Calu3 (cell line): ENCODE results near the gene SLC8A3. TPM values are rescaled to one million over a fixed set of nuclear protein-coding genes. Genes with fewer than 3 reads are reported as not detected.

Experiments used
- BruUV-seq: library from RNA; stranded (reverse); fragments of 400-500 nt; replicated peaks from 2 replicates; lab custom pipeline; 2021; lab: Mats Ljungman, UMichigan
- CTCF ChIA-PET: fragments of 300-600 bp; sonication (Branson Sonifier 250); formaldehyde crosslinking; loops from one replicate; lab custom pipeline; 2022; ENCODE audit warnings: antibody characterized with exemption; lab: Charles Lee
- DNase-seq: peaks from one replicate; pipeline ENCODE4 v3.0.0; 2022
- H3K27ac Mint-ChIP-seq: one replicate; pipeline ENCODE4 v1.8.0; 2022; ENCODE audit warnings: mixed read lengths; ENCODE audit not compliant: unreplicated experiment
- H3K27me3 Mint-ChIP-seq: one replicate; pipeline ENCODE4 v1.8.0; 2022; ENCODE audit warnings: mixed read lengths; ENCODE audit not compliant: unreplicated experiment
- H3K36me3 Mint-ChIP-seq: one replicate; pipeline ENCODE4 v1.8.0; 2022; ENCODE audit warnings: mild to moderate bottlenecking, moderate library complexity, mixed read lengths; ENCODE audit not compliant: insufficient read depth, unreplicated experiment
- H3K4me1 Mint-ChIP-seq: one replicate; pipeline ENCODE4 v1.8.0; 2022; ENCODE audit warnings: mild to moderate bottlenecking, low read depth, mixed read lengths; ENCODE audit not compliant: unreplicated experiment
- H3K4me3 Mint-ChIP-seq: one replicate; pipeline ENCODE4 v1.8.0; 2022; ENCODE audit warnings: mild to moderate bottlenecking, low read depth, moderate library complexity, mixed read lengths; ENCODE audit not compliant: unreplicated experiment
- H3K9me3 Mint-ChIP-seq: one replicate; pipeline ENCODE4 v1.8.0; 2022; ENCODE audit warnings: low read depth, mixed read lengths; ENCODE audit not compliant: unreplicated experiment
- intact Hi-C: fragments of 100-400 bp; cut with micrococcal nuclease; formaldehyde crosslinking; loops from one replicate; pipeline ENCODE4 v1.10.0; 2022; ENCODE audit not compliant: unreplicated experiment
- total RNA-seq: library from RNA; stranded (reverse); gene quantifications from 2 replicates; pipeline ENCODE4 v1.2.3, GENCODE V29; 2022
- TF ChIP-seq, protein P1 (sequence below): fragments of 200-600 bp; IDR thresholded peaks from one replicate; pipeline ENCODE4 v1.8.0; 2022; ENCODE audit warnings: antibody characterized with exemption; ENCODE audit not compliant: unreplicated experiment

Gene SLC8A3
- total RNA-seq, 1 experiment from 2014 or later = not detected

GRCh38 chr14:70077720-70078119 is 111.0 kb downstream of the SLC8A3 start:
- BruUV-seq = no TSS peak
- H3K27me3 Mint-ChIP-seq = peaks cover 74% of the 10 kb centered on the region
- no peak overlapping the region for H3K27ac Mint-ChIP-seq
- peaks cover 10% of the 10 kb centered on the region for H3K4me1 Mint-ChIP-seq
- TF ChIP-seq, protein P1, sequence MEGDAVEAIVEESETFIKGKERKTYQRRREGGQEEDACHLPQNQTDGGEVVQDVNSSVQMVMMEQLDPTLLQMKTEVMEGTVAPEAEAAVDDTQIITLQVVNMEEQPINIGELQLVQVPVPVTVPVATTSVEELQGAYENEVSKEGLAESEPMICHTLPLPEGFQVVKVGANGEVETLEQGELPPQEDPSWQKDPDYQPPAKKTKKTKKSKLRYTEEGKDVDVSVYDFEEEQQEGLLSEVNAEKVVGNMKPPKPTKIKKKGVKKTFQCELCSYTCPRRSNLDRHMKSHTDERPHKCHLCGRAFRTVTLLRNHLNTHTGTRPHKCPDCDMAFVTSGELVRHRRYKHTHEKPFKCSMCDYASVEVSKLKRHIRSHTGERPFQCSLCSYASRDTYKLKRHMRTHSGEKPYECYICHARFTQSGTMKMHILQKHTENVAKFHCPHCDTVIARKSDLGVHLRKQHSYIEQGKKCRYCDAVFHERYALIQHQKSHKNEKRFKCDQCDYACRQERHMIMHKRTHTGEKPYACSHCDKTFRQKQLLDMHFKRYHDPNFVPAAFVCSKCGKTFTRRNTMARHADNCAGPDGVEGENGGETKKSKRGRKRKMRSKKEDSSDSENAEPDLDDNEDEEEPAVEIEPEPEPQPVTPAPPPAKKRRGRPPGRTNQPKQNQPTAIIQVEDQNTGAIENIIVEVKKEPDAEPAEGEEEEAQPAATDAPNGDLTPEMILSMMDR = no peak
- no peaks in the 10 kb centered on the region for H3K9me3 Mint-ChIP-seq
- CTCF ChIA-PET = no interaction called here
- no peak for DNase-seq
- peaks cover 5% of the 10 kb centered on the region for H3K36me3 Mint-ChIP-seq
- intact Hi-C loops = no loop called here
- no peak overlapping the region for H3K4me3 Mint-ChIP-seq

DNA sequence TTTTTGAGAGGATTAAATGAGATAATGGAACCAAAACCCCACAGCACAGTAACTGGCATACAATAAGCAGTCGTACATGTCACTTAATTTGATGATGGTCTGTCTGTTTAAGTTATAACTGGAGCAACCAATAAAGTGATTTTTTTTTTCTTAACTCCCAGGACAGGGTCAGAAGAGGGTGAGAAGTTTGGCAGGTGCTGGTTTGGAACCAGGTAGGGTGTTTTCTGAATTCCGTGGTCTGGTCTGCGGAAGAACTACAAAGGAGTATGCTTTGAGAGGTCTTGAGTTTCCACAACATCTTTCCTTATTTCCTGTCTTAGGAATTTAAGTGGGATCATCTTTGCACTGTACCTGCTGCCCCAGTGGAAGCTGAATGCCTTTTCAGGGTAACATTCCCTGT is 111.7 kb downstream of the SLC8A3 start:
- intact Hi-C loops = no loop called here
- H3K27ac Mint-ChIP-seq = no peak overlapping the region
- H3K4me1 Mint-ChIP-seq = peaks cover 10% of the 10 kb centered on the region
- BruUV-seq = no TSS peak
- no peak for DNase-seq
- no peaks in the 10 kb centered on the region for H3K9me3 Mint-ChIP-seq
- CTCF ChIA-PET = no interaction called here
- TF ChIP-seq, protein P1 = no peak
- H3K27me3 Mint-ChIP-seq = peaks cover 74% of the 10 kb centered on the region
- peaks cover 5% of the 10 kb centered on the region for H3K36me3 Mint-ChIP-seq
- H3K4me3 Mint-ChIP-seq = no peak overlapping the region

- no TSS peak for BruUV-seq
- H3K9me3 Mint-ChIP-seq = no peaks in the 10 kb centered on the region
- intact Hi-C loops = loop anchor here (1.0 kb wide), 2 partner anchors 28 to 256 kb away; no protein-coding TSS in a partner anchor
- CTCF ChIA-PET = interaction anchor here (0.5 to 3.7 kb wide), 11 partner anchors 8 to 343 kb away, joined by 3 to 34 read pairs (median 4); no protein-coding TSS in a partner anchor
- no peak overlapping the region for H3K27ac Mint-ChIP-seq
- peaks cover 17% of the 10 kb centered on the region for H3K4me1 Mint-ChIP-seq
- peaks cover 54% of the 10 kb centered on the region for H3K27me3 Mint-ChIP-seq
- peaks cover 5% of the 10 kb centered on the region for H3K36me3 Mint-ChIP-seq
- peak; percentile 85 for DNase-seq
- TF ChIP-seq, protein P1 = peak; percentile 92
- no peak overlapping the region for H3K4me3 Mint-ChIP-seq
Measured at GRCh38 chr14:70073924-70074566, 114.7 kb downstream of the SLC8A3 start.

- Mint-ChIP-seq H3K4me3 (no peak overlapping the region), H3K36me3 (peaks cover under 1% of the 10 kb centered on the region), H3K9me3 (no peaks in the 10 kb centered on the region), H3K4me1 (peaks cover 9% of the 10 kb centered on the region), H3K27me3 (peaks cover 22% of the 10 kb centered on the region), H3K27ac (no peak overlapping the region)
- CTCF ChIA-PET = interaction anchor here (0.6 kb wide), 1 partner anchor 841 kb away, joined by 4 read pairs; no protein-coding TSS in a partner anchor
- no peak for DNase-seq
- TF ChIP-seq, protein P1 = no peak
- BruUV-seq = no TSS peak
- intact Hi-C loops = no loop called here
Measured at GRCh38 chr14:70069186-70069585, 119.6 kb downstream of the SLC8A3 start.
